BLaER1 (cell line): ENCODE results near the gene RNF125.

Source experiments
- H3K27ac ChIP-seq: shearing (Covaris generic); formaldehyde crosslinking; 2 replicates; pipeline ENCODE4 v1.8.1; 2022
- H3K27me3 ChIP-seq: shearing (Covaris generic); formaldehyde crosslinking; 2 replicates; pipeline ENCODE4 v1.8.1; 2022
- H3K36me3 ChIP-seq: shearing (Covaris generic); formaldehyde crosslinking; 2 replicates; pipeline ENCODE4 v1.8.1; 2022
- H3K4me1 ChIP-seq: shearing (Covaris generic); formaldehyde crosslinking; 2 replicates; pipeline ENCODE4 v1.8.1; 2022
- H3K4me2 ChIP-seq: shearing (Covaris generic); formaldehyde crosslinking; 2 replicates; pipeline ENCODE4 v1.8.1; 2022
- H3K4me3 ChIP-seq: shearing (Covaris generic); formaldehyde crosslinking; 2 replicates; pipeline ENCODE4 v1.8.1; 2022
- H3K9ac ChIP-seq: shearing (Covaris generic); formaldehyde crosslinking; 2 replicates; pipeline ENCODE4 v1.8.1; 2022
- H3K9me3 ChIP-seq: shearing (Covaris generic); formaldehyde crosslinking; 2 replicates; pipeline ENCODE4 v1.8.1; 2022
- H4K20me1 ChIP-seq: shearing (Covaris generic); formaldehyde crosslinking; 2 replicates; pipeline ENCODE4 v1.8.1; 2022
- Cebpa-rat ChIP-seq: shearing (Covaris generic); IDR thresholded peaks from 2 replicates; pipeline ENCODE4 v1.8.1; 2022

The RNF125 gene

DNA sequence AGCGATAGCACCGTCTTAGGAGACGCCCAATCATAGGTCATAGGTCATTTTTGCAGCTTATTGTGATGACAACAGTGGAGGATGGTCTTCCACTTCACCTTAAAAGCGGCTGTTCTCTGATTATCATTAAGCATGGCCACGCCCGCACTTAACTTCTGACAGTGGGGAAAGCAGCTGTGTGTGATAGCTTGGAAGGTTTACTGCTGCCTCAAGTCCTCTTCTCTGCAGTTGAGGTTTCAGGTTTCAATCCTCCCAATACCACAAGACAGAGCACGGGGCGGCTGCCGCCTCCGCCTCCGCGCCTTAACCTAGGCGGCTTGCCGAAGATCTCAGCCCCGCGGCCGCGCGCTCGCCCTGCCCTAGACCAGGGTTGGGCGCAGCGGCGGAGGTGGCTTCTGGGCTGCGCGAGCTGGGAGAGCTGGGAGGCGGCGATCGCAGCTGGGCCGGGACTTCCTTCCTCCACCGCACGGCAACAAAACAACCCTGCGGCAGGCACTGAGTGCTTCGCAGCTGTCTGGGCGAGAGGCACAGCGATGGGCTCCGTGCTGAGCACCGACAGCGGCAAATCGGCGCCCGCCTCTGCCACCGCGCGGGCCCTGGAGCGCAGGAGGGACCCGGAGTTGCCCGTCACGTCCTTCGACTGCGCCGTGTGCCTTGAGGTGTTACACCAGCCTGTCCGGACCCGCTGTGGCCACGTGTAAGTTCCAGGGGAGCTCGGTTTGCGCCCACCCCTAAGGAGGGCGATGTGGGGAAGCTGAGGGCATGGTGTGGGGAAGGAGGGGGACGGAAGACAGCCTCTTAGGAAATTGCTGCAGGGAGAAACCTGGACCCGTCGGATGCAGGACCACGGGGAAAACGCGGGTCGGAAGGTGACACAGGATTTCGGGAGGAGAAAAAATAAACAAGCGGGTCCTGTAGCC lies at the start of gene RNF125:
Gene RNF125 (plus strand): TSS at position 495 of the 920 bp plus-strand sequence. CDS start 39 bp downstream, at position 534.
- Histone ChIP-seq H3K4me1 (peaks cover 51% of the 10 kb centered on the region), H3K27ac (peak within 1 kb of the TSS; percentile 90), H3K9ac (peak within 1 kb of the TSS; percentile 92), H3K27me3 (no peaks in the 10 kb centered on the region), H3K4me2 (peak within 1 kb of the TSS; percentile 83), H3K36me3 (peaks cover 5% of the 10 kb centered on the region; the same call in 1 of the 2 replicates), H3K9me3 (no peaks in the 10 kb centered on the region), H4K20me1 (no peaks in the 10 kb centered on the region), H3K4me3 (peak within 1 kb of the TSS; percentile 83)
- TF ChIP-seq Cebpa-rat, result no peak

DNA sequence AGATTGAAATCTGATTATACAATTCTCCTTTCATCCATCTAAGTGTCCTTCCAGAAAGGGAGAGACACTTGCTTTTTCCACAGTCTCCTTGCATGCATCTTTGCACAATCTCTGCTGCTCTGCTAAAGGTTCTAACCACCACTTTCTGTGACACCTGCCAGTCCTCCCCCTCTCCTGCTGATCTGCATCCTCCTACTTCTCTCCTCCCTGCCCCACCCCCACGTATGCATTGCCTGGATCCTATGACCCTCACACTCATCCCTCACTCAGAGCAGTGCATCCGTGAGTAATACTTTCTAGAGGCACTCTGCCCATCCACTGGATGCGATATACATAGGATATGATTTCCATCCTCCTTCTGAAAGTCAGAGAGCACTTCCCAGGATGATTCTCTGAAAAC lies 48.0 kb upstream of the RNF125 start:
- Histone ChIP-seq H3K9ac (no peak overlapping the region), H3K27me3 (no peaks in the 10 kb centered on the region), H3K27ac (no peak overlapping the region), H3K9me3 (peaks cover 45% of the 10 kb centered on the region), H4K20me1 (no peaks in the 10 kb centered on the region), H3K4me1 (peaks cover 2% of the 10 kb centered on the region; the same call in 1 of the 2 replicates), H3K4me2 (no peak overlapping the region), H3K36me3 (no peaks in the 10 kb centered on the region), H3K4me3 (no peak overlapping the region)
- no peak for TF ChIP-seq Cebpa-rat

DNA sequence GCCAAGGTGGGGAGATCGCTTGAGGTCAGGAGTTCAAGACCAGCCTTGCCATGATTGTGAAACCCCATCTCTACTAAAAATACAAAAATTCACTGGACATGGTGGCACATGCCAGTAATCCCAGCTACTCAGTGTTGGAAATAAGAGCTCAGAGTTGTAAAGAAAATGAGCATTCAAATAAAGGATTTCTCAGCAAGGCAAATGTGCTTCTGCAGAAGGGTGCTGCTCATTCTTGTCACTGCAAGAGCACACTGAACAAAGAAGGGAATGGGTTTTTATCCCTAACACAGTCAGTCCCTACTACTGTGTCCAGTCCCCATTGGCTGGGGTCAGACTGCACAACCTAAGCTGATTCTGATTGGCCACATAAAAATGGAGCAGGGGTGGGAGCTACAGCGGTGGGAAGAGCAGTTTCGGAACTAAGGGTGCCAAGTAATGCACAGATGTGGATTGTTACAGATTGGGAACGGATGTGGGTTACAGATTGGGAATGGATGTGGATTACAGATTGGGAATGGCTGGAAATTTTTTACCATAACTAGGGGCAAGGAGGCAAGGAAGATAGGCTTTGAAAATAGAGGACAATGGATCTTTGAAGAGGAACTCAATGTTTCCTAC lies 44.6 kb upstream of the RNF125 start:
- Histone ChIP-seq H3K9ac (no peak overlapping the region), H3K4me3 (no peak overlapping the region), H3K9me3 (peaks cover 59% of the 10 kb centered on the region), H3K4me2 (no peak overlapping the region), H3K27ac (no peak overlapping the region), H3K4me1 (no peaks in the 10 kb centered on the region), H3K27me3 (no peaks in the 10 kb centered on the region), H3K36me3 (no peaks in the 10 kb centered on the region), H4K20me1 (no peaks in the 10 kb centered on the region)
- no peak for TF ChIP-seq Cebpa-rat

DNA sequence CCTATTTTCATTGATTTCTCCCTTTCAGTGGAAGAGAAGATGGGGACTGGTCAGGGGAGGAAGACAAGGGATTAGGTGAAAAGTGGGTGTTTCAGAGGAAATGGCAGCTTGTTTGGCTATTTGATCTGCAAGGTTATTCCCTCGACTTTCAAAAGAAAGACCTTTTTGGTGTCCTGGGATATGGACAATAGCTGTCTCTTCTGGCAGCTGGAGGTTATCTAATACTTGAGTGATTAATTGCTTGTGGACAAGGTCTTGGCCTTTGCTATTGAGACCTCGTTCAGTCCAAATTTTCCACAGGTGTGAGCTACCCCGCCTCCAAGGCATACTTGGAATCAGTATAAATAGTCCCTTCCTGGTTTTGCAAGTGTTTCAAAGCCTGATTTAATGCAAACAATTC lies 42.4 kb upstream of the RNF125 start:
- H3K4me1 ChIP-seq, result no peaks in the 10 kb centered on the region
- H3K36me3 ChIP-seq, result no peaks in the 10 kb centered on the region
- no peak overlapping the region for H3K27ac ChIP-seq
- H3K4me3 ChIP-seq, result no peak overlapping the region
- no peaks in the 10 kb centered on the region for H3K27me3 ChIP-seq
- peaks cover 68% of the 10 kb centered on the region for H3K9me3 ChIP-seq
- H3K4me2 ChIP-seq, result no peak overlapping the region
- H3K9ac ChIP-seq, result no peak overlapping the region
- no peak for TF ChIP-seq Cebpa-rat
- H4K20me1 ChIP-seq, result no peaks in the 10 kb centered on the region

DNA sequence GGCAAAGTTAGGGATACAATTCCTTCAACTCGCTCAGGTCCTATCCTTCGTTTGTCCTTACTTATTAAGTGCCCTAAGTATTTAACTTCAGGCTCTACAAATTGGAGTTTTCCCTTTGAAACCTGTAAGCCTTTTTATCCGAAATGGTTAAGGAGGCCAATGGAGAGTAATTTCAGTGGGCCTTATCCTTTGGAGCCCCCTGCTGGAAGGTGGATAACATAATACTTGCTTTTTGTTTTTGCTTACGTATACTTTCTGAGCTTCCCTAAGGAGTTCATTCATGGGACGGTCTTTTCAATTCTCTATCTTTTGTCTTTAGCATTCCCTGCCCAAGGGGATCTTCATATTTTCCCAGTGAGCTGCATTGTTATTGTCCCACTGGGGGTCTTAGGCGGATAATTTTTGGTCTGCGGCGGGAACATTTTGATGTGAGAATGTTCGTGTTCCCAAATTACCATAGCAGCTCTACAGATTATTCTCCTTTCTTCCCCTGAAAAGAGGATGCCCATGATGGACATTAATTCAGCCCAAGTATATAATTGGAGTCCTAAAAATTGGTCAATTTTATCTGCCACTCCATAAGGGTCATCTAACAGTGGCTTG lies 41.3 kb upstream of the RNF125 start:
- H3K4me3 ChIP-seq, result no peak overlapping the region
- H3K36me3 ChIP-seq, result no peaks in the 10 kb centered on the region
- no peaks in the 10 kb centered on the region for H3K27me3 ChIP-seq
- H3K4me1 ChIP-seq, result no peaks in the 10 kb centered on the region
- H3K9me3 ChIP-seq, result peaks cover 62% of the 10 kb centered on the region
- H3K9ac ChIP-seq, result no peak overlapping the region
- no peak overlapping the region for H3K27ac ChIP-seq
- H3K4me2 ChIP-seq, result no peak overlapping the region
- H4K20me1 ChIP-seq, result no peaks in the 10 kb centered on the region
- TF ChIP-seq Cebpa-rat, result no peak

DNA sequence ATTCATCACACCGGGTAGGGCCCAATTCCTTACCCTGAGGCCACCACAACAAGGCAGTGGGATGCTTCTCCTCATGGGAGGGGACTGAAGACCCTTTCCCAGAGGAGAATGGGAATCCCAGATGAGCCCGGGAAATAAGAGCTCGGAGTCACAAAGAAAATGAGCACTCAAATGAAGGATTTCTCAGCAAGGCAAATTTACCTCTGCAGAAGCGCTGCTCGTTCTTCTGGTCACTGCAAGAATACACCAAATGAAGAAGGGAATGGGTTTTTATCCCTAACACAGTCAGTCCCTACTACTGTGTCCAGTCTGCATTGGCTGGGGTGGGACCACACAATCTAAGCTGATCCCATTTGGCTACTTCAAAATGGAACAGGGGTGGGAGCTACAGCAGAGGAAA lies 40.0 kb upstream of the RNF125 start:
- H3K36me3 ChIP-seq, result no peaks in the 10 kb centered on the region
- no peak overlapping the region for H3K4me2 ChIP-seq
- H3K4me3 ChIP-seq, result no peak overlapping the region
- TF ChIP-seq Cebpa-rat, result no peak
- no peaks in the 10 kb centered on the region for H4K20me1 ChIP-seq
- peaks cover 49% of the 10 kb centered on the region for H3K9me3 ChIP-seq
- H3K4me1 ChIP-seq, result no peaks in the 10 kb centered on the region
- no peak overlapping the region for H3K27ac ChIP-seq
- no peaks in the 10 kb centered on the region for H3K27me3 ChIP-seq
- no peak overlapping the region for H3K9ac ChIP-seq

DNA sequence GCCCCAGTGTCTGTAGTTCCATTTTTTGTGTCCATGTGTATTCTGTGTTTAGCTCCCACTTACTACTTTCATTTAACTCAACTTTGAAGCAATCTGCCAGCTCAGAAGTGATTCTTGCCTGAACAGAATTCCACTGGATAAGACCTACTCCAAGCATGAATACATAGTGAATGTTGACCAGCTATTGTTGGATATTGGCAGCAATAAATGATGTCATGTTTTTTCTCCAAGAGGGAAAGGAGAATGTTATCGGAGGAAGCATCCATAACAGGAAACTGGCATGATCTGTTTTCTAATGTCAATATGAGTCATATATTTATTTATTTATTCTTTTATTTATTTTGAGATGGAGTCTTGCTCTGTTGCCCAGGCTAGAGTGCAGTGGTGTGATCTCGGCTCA lies 38.9 kb upstream of the RNF125 start:
- Histone ChIP-seq H3K9ac (no peak overlapping the region), H3K4me3 (no peak overlapping the region), H3K36me3 (no peaks in the 10 kb centered on the region), H3K27ac (no peak overlapping the region), H3K4me2 (no peak overlapping the region), H4K20me1 (no peaks in the 10 kb centered on the region), H3K4me1 (no peaks in the 10 kb centered on the region), H3K9me3 (peaks cover 38% of the 10 kb centered on the region), H3K27me3 (no peaks in the 10 kb centered on the region)
- no peak for TF ChIP-seq Cebpa-rat

DNA sequence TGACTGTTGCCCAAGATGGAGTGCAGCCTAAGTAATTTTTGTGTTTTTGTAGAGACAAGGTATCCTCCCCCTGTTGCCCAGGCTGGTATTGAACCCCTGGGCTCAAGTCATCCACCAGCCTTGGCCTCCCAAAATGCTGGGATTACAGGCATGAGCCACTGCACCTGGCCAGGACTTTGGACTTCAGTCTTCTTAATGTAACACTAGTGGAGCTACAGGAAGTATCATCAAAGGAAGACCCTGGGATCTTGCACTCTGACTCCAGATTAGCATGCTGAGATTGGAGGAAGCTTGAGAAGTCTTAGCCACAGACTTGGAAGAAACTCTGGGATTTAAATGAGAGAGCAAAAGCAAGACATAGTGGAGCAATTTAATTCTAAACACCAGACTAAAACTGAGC lies 37.8 kb upstream of the RNF125 start:
- H3K9me3 ChIP-seq, result peaks cover 31% of the 10 kb centered on the region
- no peaks in the 10 kb centered on the region for H3K4me1 ChIP-seq
- H3K27ac ChIP-seq, result no peak overlapping the region
- no peaks in the 10 kb centered on the region for H3K36me3 ChIP-seq
- H4K20me1 ChIP-seq, result no peaks in the 10 kb centered on the region
- no peak overlapping the region for H3K4me3 ChIP-seq
- no peak for TF ChIP-seq Cebpa-rat
- H3K4me2 ChIP-seq, result no peak overlapping the region
- H3K9ac ChIP-seq, result no peak overlapping the region
- H3K27me3 ChIP-seq, result no peaks in the 10 kb centered on the region

DNA sequence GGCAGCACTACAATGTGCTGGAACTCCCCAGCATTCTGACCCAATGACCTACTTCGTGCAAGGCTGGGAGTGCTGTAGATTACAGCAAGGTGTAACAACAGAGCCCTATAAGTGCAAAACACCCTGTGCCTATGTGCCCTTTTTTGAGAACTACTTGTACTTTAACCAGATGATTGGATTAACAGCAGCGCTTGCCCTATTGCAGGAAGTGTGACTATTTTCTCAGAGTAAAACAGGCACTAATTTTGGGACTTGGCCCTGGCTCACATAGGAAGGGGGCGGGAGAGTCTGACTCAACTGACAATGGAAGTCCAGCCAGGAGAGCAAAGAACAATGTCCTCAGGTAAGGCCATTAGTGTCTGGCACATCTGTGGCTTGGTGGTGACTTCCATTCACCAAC lies 35.6 kb upstream of the RNF125 start:
- H3K27ac ChIP-seq, result no peak overlapping the region

DNA sequence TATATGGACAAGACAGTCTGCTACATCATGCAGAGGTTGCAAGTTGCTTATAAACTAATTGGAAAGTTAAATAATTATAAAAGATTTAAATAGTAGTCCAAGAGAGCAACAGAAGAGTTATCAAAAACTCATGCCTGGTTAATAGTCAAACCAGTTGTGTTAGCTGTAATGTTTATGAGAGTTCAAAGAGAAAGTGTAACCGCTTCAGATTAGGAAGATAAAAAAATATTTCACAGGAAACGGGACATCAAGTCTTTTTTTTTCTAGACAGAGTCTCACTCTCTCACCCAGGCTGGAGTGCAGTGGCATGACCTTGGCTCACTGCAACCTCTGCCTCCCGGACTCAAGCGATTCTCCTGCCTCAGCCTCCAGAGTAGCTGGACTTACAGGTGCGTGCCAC lies 34.6 kb upstream of the RNF125 start:
- no peaks in the 10 kb centered on the region for H4K20me1 ChIP-seq
- H3K4me3 ChIP-seq, result no peak overlapping the region
- no peak overlapping the region for H3K9ac ChIP-seq
- no peak overlapping the region for H3K4me2 ChIP-seq
- H3K27me3 ChIP-seq, result no peaks in the 10 kb centered on the region
- no peak for TF ChIP-seq Cebpa-rat
- H3K27ac ChIP-seq, result no peak overlapping the region
- no peaks in the 10 kb centered on the region for H3K4me1 ChIP-seq
- no peaks in the 10 kb centered on the region for H3K36me3 ChIP-seq
- H3K9me3 ChIP-seq, result peaks cover 14% of the 10 kb centered on the region

More for the DNA sequence above, 35.6 kb upstream of the RNF125 start:
- H3K9ac ChIP-seq, result no peak overlapping the region
- TF ChIP-seq Cebpa-rat, result no peak
- no peaks in the 10 kb centered on the region for H3K36me3 ChIP-seq
- no peak overlapping the region for H3K4me3 ChIP-seq
- H3K4me2 ChIP-seq, result no peak overlapping the region
- no peaks in the 10 kb centered on the region for H3K27me3 ChIP-seq
- peaks cover 24% of the 10 kb centered on the region for H3K9me3 ChIP-seq
- H4K20me1 ChIP-seq, result no peaks in the 10 kb centered on the region
- H3K4me1 ChIP-seq, result no peaks in the 10 kb centered on the region
